ENCODE measurements around the gene MRPS2.
"Not testable (repeated sequence)": the region's sequence is repeated elsewhere in the genome, so short reads cannot be mapped to it uniquely, and the experiment has no call there.

The MRPS2 gene

GRCh38 chr9:135531096-135531495 is 30.6 kb downstream of the MRPS2 start:
- no peak for DNase-seq (ENCODE audit: low spot score)

GRCh38 chr9:135533113-135533512 is 32.6 kb downstream of the MRPS2 start:
- no peak for DNase-seq (ENCODE audit: low spot score)

- no peak for DNase-seq (ENCODE audit: low spot score)
Measured at GRCh38 chr9:135533674-135534073, 33.2 kb downstream of the MRPS2 start.

GRCh38 chr9:135534192-135534711 is 33.8 kb downstream of the MRPS2 start:
- not testable (repeated sequence) for DNase-seq (ENCODE audit: low spot score)

- not testable (repeated sequence) for DNase-seq (ENCODE audit: low spot score)
Measured at GRCh38 chr9:135534826-135535225, 34.3 kb downstream of the MRPS2 start.

- not testable (repeated sequence) for DNase-seq (ENCODE audit: low spot score)
Measured at GRCh38 chr9:135535631-135536030, 35.1 kb downstream of the MRPS2 start.

- no peak for DNase-seq (ENCODE audit: low spot score)
Measured at GRCh38 chr9:135536216-135536615, 35.7 kb downstream of the MRPS2 start.

- DNase-seq (ENCODE audit: low spot score): not testable (repeated sequence)
Measured at GRCh38 chr9:135543262-135543894, 42.9 kb downstream of the MRPS2 start.

GRCh38 chr9:135544981-135545635 is 44.6 kb downstream of the MRPS2 start:
- no peak for DNase-seq (ENCODE audit: low spot score)

- not testable (repeated sequence) for DNase-seq (ENCODE audit: low spot score)
Measured at GRCh38 chr9:135545646-135546176, 45.2 kb downstream of the MRPS2 start, which contains the start of gene OBP2A. Gene OBP2A (plus strand): TSS chr9:135546126. CDS start chr9:135546181, 55 bp downstream.

GRCh38 chr9:135546792-135547617 is 46.5 kb downstream of the MRPS2 start:
- not testable (repeated sequence) for DNase-seq (ENCODE audit: low spot score)

- DNase-seq (ENCODE audit: low spot score): no peak
Measured at GRCh38 chr9:135547756-135548736, 47.6 kb downstream of the MRPS2 start.

- not testable (repeated sequence) for DNase-seq (ENCODE audit: low spot score)
Measured at GRCh38 chr9:135549478-135550343, 49.2 kb downstream of the MRPS2 start.

- no peak for DNase-seq (ENCODE audit: low spot score)
Measured at GRCh38 chr9:135550344-135550918, 49.9 kb downstream of the MRPS2 start.

- no peak for DNase-seq (ENCODE audit: low spot score)
Measured at GRCh38 chr9:135551031-135551430, 50.5 kb downstream of the MRPS2 start.

GRCh38 chr9:135551456-135551855 is 51.0 kb downstream of the MRPS2 start:
- no peak for DNase-seq (ENCODE audit: low spot score)

GRCh38 chr9:135552021-135552697 is 51.7 kb downstream of the MRPS2 start:
- DNase-seq (ENCODE audit: low spot score): no peak

GRCh38 chr9:135552698-135553171 is 52.3 kb downstream of the MRPS2 start:
- no peak for DNase-seq (ENCODE audit: low spot score)

Data from CD4-positive, alpha-beta T cell treated with Interleukin-15 for 4 hours (primary cell).